ENCODE results near the gene NECAB3.

NECAB3 gene

DNA sequence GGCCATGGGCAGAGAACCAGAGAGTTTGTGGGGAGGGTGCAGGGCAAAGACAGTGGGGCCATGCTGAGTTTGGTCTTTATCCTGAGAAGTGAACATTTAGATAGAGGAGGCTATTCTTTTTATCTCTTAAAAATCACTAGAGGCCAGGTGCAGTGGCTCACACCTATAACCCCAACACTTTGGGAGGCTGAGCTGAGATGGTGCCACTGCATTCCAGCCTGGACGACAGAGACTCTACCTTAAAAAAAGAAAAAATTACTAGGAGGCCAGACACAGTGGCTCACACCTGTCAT is 37.2 kb upstream of the NECAB3 start:
- H3K4me2 ChIP-seq (ENCODE audit: low read depth, low read length, poor library complexity, severe bottlenecking) = no peak overlapping the region
- H3K9me2 ChIP-seq (replicated peaks; ENCODE audit: insufficient read depth, low read length) = no peaks in the 10 kb centered on the region
- H3K27ac ChIP-seq (ENCODE audit: low read depth, low read length) = no peak overlapping the region
- H3K27me3 ChIP-seq (ENCODE audit: low read length) = no peaks in the 10 kb centered on the region
- H3K79me2 ChIP-seq (ENCODE audit: insufficient read depth, low read length) = peaks cover 1% of the 10 kb centered on the region; the same call in 1 of the 2 replicates
- H3K9me3 ChIP-seq (ENCODE audit: insufficient read depth, low read length) = no peaks in the 10 kb centered on the region
- TF ChIP-seq, protein P1, sequence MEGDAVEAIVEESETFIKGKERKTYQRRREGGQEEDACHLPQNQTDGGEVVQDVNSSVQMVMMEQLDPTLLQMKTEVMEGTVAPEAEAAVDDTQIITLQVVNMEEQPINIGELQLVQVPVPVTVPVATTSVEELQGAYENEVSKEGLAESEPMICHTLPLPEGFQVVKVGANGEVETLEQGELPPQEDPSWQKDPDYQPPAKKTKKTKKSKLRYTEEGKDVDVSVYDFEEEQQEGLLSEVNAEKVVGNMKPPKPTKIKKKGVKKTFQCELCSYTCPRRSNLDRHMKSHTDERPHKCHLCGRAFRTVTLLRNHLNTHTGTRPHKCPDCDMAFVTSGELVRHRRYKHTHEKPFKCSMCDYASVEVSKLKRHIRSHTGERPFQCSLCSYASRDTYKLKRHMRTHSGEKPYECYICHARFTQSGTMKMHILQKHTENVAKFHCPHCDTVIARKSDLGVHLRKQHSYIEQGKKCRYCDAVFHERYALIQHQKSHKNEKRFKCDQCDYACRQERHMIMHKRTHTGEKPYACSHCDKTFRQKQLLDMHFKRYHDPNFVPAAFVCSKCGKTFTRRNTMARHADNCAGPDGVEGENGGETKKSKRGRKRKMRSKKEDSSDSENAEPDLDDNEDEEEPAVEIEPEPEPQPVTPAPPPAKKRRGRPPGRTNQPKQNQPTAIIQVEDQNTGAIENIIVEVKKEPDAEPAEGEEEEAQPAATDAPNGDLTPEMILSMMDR (IDR thresholded peaks at IDR 0.05; ENCODE audit: insufficient read depth, low read length, poor library complexity, severe bottlenecking) = no peak
- TF ChIP-seq EZH2phosphoT487 (conservative IDR thresholded peaks at IDR 0.05; ENCODE audit: low read length) = no peak
- H3K36me3 ChIP-seq (ENCODE audit: low read length) = no peaks in the 10 kb centered on the region
- H3K9ac ChIP-seq (ENCODE audit: low read length) = no peak overlapping the region
- no peaks in the 10 kb centered on the region for H4K20me1 ChIP-seq (ENCODE audit: low read depth, low read length)
- H3F3A ChIP-seq (ENCODE audit: insufficient read depth) = peaks cover 5% of the 10 kb centered on the region; the same call in 1 of the 2 replicates
- H3K4me3 ChIP-seq (ENCODE audit: insufficient read depth, low read length, poor library complexity, severe bottlenecking) = no peak overlapping the region
- no peak overlapping the region for H2AFZ ChIP-seq (ENCODE audit: low read depth, low read length, severe bottlenecking)

DNA sequence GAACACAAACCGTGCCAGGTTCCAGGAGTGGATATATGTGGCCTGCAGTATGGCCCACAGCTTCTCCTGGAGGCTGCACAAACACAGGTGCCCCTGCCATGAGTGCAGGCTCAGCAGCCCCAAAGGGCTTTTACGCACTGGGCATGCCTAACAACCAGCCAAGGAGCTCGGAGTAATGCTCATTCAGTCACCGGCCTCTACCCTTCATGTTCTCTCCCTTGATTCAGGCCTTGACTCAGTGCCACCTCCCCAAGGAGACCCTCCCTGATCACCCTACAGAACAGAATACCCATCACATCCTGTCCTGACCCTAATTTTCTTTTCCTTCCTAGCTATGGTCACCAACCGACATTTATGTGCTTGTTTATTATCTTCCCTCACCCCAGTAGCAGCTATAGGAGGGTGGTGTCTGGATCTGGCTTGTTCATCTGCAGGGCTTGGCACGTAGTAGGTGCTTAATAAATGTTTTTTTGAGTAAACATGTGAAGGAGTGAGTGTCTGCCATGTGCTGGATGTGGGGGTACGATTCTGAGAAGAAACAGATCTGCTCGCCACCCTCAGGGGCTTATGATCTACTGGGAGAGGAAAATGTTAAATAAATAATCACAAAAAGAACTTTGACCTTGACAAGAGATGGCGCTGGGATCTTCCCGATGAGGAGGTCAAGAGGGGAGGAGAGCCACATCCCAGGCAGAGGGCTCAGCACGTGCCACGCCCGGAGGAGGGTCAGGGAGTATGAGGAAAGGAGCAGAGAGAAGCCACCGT is 36.6 kb upstream of the NECAB3 start:
- Histone ChIP-seq H3K27ac (ENCODE audit: low read depth, low read length) (no peak overlapping the region), H3F3A (ENCODE audit: insufficient read depth) (peaks cover 5% of the 10 kb centered on the region; the same call in 1 of the 2 replicates), H3K4me2 (ENCODE audit: low read depth, low read length, poor library complexity, severe bottlenecking) (no peak overlapping the region), H3K36me3 (ENCODE audit: low read length) (no peaks in the 10 kb centered on the region), H3K9me2 (replicated peaks; ENCODE audit: insufficient read depth, low read length) (no peaks in the 10 kb centered on the region), H3K9me3 (ENCODE audit: insufficient read depth, low read length) (no peaks in the 10 kb centered on the region), H3K27me3 (ENCODE audit: low read length) (no peaks in the 10 kb centered on the region), H4K20me1 (ENCODE audit: low read depth, low read length) (no peaks in the 10 kb centered on the region), H2AFZ (ENCODE audit: low read depth, low read length, severe bottlenecking) (no peak overlapping the region), H3K4me3 (ENCODE audit: insufficient read depth, low read length, poor library complexity, severe bottlenecking) (no peak overlapping the region), H3K79me2 (ENCODE audit: insufficient read depth, low read length) (no peaks in the 10 kb centered on the region), H3K9ac (ENCODE audit: low read length) (no peak overlapping the region)
- TF ChIP-seq, protein P1 (IDR thresholded peaks at IDR 0.05; ENCODE audit: insufficient read depth, low read length, poor library complexity, severe bottlenecking) = no peak
- no peak for TF ChIP-seq EZH2phosphoT487 (conservative IDR thresholded peaks at IDR 0.05; ENCODE audit: low read length)

DNA sequence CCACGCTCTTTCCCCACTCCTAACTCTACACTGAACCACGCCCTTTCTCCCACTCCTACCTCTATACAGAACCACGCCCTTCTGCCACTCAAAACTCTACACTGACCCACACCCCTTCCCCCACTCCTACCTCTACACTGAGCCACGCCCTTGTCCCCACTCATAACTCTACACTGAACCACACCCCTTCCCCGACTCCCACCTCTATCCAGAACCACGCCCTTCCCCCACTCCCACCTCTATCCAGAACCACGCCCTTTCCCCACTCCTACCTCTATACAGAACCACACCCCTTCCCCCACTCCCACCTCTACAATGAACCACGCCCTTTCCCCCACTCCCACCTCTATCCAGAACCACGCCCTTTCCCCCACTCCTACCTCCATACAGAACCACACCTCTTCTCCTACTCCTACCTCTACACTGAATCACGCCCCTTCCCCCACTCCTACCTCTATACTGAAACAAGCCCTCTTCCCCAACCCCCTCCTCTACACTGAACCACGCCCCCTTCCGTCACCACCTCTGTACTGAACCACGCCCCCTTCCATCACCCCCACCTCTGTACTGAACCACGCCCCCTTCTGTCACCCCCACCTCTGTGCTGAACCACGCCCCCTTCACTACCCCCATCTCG is 35.8 kb upstream of the NECAB3 start:
- H3K9ac ChIP-seq (ENCODE audit: low read length) = no peak overlapping the region
- no peak overlapping the region for H2AFZ ChIP-seq (ENCODE audit: low read depth, low read length, severe bottlenecking)
- no peaks in the 10 kb centered on the region for H3K9me2 ChIP-seq (replicated peaks; ENCODE audit: insufficient read depth, low read length)
- no peak for TF ChIP-seq EZH2phosphoT487 (conservative IDR thresholded peaks at IDR 0.05; ENCODE audit: low read length)
- TF ChIP-seq, protein P1 (IDR thresholded peaks at IDR 0.05; ENCODE audit: insufficient read depth, low read length, poor library complexity, severe bottlenecking) = no peak
- H3K27me3 ChIP-seq (ENCODE audit: low read length) = no peaks in the 10 kb centered on the region
- H3K27ac ChIP-seq (ENCODE audit: low read depth, low read length) = no peak overlapping the region
- no peak overlapping the region for H3K4me2 ChIP-seq (ENCODE audit: low read depth, low read length, poor library complexity, severe bottlenecking)
- no peaks in the 10 kb centered on the region for H3K9me3 ChIP-seq (ENCODE audit: insufficient read depth, low read length)
- H3K79me2 ChIP-seq (ENCODE audit: insufficient read depth, low read length) = no peaks in the 10 kb centered on the region
- H4K20me1 ChIP-seq (ENCODE audit: low read depth, low read length) = no peaks in the 10 kb centered on the region
- no peak overlapping the region for H3K4me3 ChIP-seq (ENCODE audit: insufficient read depth, low read length, poor library complexity, severe bottlenecking)
- no peaks in the 10 kb centered on the region for H3K36me3 ChIP-seq (ENCODE audit: low read length)
- peaks cover 5% of the 10 kb centered on the region; the same call in 1 of the 2 replicates for H3F3A ChIP-seq (ENCODE audit: insufficient read depth)
